Tibial artery (tissue), 4 donors: Measurements from ENCODE around the gene EFHD1.

ENCODE experiments used
- DNase-seq, 2 donors: peaks; one replicate each; pipeline ENCODE4 v3.0.0-alpha.2; 2019
- H3K27ac ChIP-seq, 2 donors: fragments of 200-600 bp; sonication (generic) in 1 of 2; 1 replicate in 1 of 2; 2 replicates in 1 of 2; pipeline ENCODE4 v1.5.1; 2018 to 2019; ENCODE audit warnings: mild to moderate bottlenecking in 1 of 2
- H3K27me3 ChIP-seq, 2 donors: fragments of 200-600 bp; sonication (generic) in 1 of 2; one replicate each; pipeline versions ENCODE4 v1.5.1 to v1.6.0; 2016 to 2019
- H3K36me3 ChIP-seq, 3 donors: fragments of 200-600 bp; sonication (generic) in 2 of 3; one replicate each; pipeline ENCODE4 v1.5.1; 2016 to 2019; ENCODE audit warnings: mild to moderate bottlenecking in 2 of 3
- H3K4me1 ChIP-seq, 4 donors: fragments of 200-600 bp; sonication (generic) in 2 of 4; 1 replicate in 3 of 4; 2 replicates in 1 of 4; pipeline ENCODE4 v1.5.1; 2016 to 2019
- H3K4me3 ChIP-seq, 2 donors: fragments of 200-600 bp; sonication (generic) in 1 of 2; 1 replicate in 1 of 2; 2 replicates in 1 of 2; pipeline ENCODE4 v1.5.1; 2018 to 2019; ENCODE audit warnings: mild to moderate bottlenecking in 2 of 2
- H3K9me3 ChIP-seq, 3 donors: fragments of 200-600 bp; sonication (generic) in 1 of 3; one replicate each; pipeline ENCODE4 v1.5.1; 2016 to 2019
- CTCF ChIP-seq, 2 experiments: fragments of 200-600 bp in 1 of 2; fragments of 450-650 bp in 1 of 2; IDR thresholded peaks; one replicate each; pipeline ENCODE4 v1.5.1; 2017 to 2019; ENCODE audit warnings: antibody characterized with exemption in 2 of 2, mild to moderate bottlenecking in 1 of 2, moderate library complexity in 1 of 2
- intact Hi-C: fragments of 100-400 bp; cut with DNase I; formaldehyde crosslinking; loops from one replicate; pipeline ENCODE4 v1.15.0; 2023; ENCODE audit warnings: low total_unique reads

EFHD1 gene

GRCh38 chr2:232643813-232644347, 10.5 kb downstream of the EFHD1 start:
- Histone ChIP-seq H3K9me3 (no peaks in the 10 kb centered on the region), H3K27me3 (no peaks in the 10 kb centered on the region), H3K36me3 (peaks cover 0 to 13% (median 8%) of the 10 kb centered on the region in 3 donors), H3K4me3 (no peak overlapping the region), H3K4me1 (peaks cover 0 to 100% (median 43%) of the 10 kb centered on the region in 4 donors), H3K27ac (peak overlapping the region in 1 of 2 donors; percentile 38)
- no peak for TF ChIP-seq CTCF (IDR thresholded peaks at IDR 0.05)
- DNase-seq: no peak
- intact Hi-C loops: no loop called here

GRCh38 chr2:232645061-232645460, 11.7 kb downstream of the EFHD1 start:
- Histone ChIP-seq H3K9me3 (no peaks in the 10 kb centered on the region), H3K4me1 (peaks cover 0 to 100% (median 35%) of the 10 kb centered on the region in 4 donors), H3K27me3 (no peaks in the 10 kb centered on the region), H3K36me3 (peaks cover 0 to 13% (median 8%) of the 10 kb centered on the region in 3 donors), H3K27ac (peak overlapping the region in 1 of 2 donors; percentile 10), H3K4me3 (no peak overlapping the region)
- intact Hi-C loops: no loop called here
- no peak for TF ChIP-seq CTCF (IDR thresholded peaks at IDR 0.05)
- no peak for DNase-seq

GRCh38 chr2:232646726-232647125, 13.3 kb downstream of the EFHD1 start:
- H3K4me1 ChIP-seq: peaks cover 0 to 98% (median 42%) of the 10 kb centered on the region in 4 donors
- H3K9me3 ChIP-seq: no peaks in the 10 kb centered on the region
- no peak for TF ChIP-seq CTCF (IDR thresholded peaks at IDR 0.05)
- intact Hi-C loops: no loop called here
- H3K27ac ChIP-seq: peak overlapping the region; percentile 34 to 58
- no peak overlapping the region for H3K4me3 ChIP-seq
- H3K36me3 ChIP-seq: peaks cover 0 to 3% (median 0%) of the 10 kb centered on the region in 3 donors
- no peaks in the 10 kb centered on the region for H3K27me3 ChIP-seq
- no peak for DNase-seq

GRCh38 chr2:232647261-232647660, 13.9 kb downstream of the EFHD1 start:
- Histone ChIP-seq H3K27me3 (no peaks in the 10 kb centered on the region), H3K36me3 (no peaks in the 10 kb centered on the region), H3K4me3 (no peak overlapping the region), H3K4me1 (peaks cover 0 to 98% (median 43%) of the 10 kb centered on the region in 4 donors), H3K9me3 (no peaks in the 10 kb centered on the region), H3K27ac (peak overlapping the region; percentile 34 to 58)
- no peak for TF ChIP-seq CTCF (IDR thresholded peaks at IDR 0.05)
- peak in 1 of 2 donors; percentile 72 for DNase-seq
- intact Hi-C loops: no loop called here

- Histone ChIP-seq H3K4me1 (peaks cover 0 to 98% (median 40%) of the 10 kb centered on the region in 4 donors), H3K27ac (peak overlapping the region in 1 of 2 donors; percentile 58), H3K4me3 (no peak overlapping the region), H3K27me3 (no peaks in the 10 kb centered on the region), H3K9me3 (no peaks in the 10 kb centered on the region), H3K36me3 (no peaks in the 10 kb centered on the region)
- intact Hi-C loops: no loop called here
- no peak for TF ChIP-seq CTCF (IDR thresholded peaks at IDR 0.05)
- DNase-seq: no peak
Measured at GRCh38 chr2:232649033-232649432, 15.6 kb downstream of the EFHD1 start.

- H3K4me3 ChIP-seq: no peak overlapping the region
- H3K36me3 ChIP-seq: no peaks in the 10 kb centered on the region
- no peaks in the 10 kb centered on the region for H3K27me3 ChIP-seq
- no peaks in the 10 kb centered on the region for H3K9me3 ChIP-seq
- DNase-seq: no peak
- no peak for TF ChIP-seq CTCF (IDR thresholded peaks at IDR 0.05)
- peaks cover 0 to 98% (median 44%) of the 10 kb centered on the region in 4 donors for H3K4me1 ChIP-seq
- intact Hi-C loops: no loop called here
- H3K27ac ChIP-seq: peak overlapping the region; percentile 30 to 74
Measured at GRCh38 chr2:232652505-232652851, 19.1 kb downstream of the EFHD1 start.
